CD4-positive, alpha-beta T cell treated with Interleukin-15 for 1 hour (primary cell): ENCODE data around the gene KIF3B.
"Not testable (repeated sequence)": the region's sequence is repeated elsewhere in the genome, so short reads cannot be mapped to it uniquely, and the experiment has no call there.

Experiments
- DNase-seq: peaks from one replicate; pipeline ENCODE4 v3.0.0-alpha.2; 2020

Gene KIF3B

GRCh38 chr20:32333181-32333987, 55.9 kb downstream of the KIF3B start:
- DNase-seq, result no peak

- peak; percentile 61 for DNase-seq
Measured at GRCh38 chr20:32333988-32334885, 56.8 kb downstream of the KIF3B start.

DNA sequence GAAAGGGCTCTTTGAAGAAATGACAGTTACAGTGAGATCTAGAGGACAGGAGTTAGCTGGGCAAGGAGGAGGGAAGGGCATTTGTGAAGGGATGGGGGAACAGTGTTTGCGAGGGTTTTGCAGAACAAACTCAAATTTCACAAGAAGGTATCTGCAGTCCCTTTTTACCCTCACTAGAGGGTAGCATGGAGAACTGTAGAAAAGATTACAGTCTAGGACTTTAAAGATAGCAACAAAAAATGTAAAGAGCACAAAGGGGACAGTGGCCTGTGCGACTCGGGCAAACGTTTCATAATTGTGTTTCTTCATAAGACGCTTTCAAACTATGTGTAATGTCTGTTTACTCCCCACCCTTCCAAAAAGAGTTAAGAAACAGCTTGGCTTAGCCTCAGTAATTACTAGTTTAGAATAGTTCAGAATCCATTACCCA, 59.5 kb downstream of the KIF3B start:
- DNase-seq, result no peak

DNA sequence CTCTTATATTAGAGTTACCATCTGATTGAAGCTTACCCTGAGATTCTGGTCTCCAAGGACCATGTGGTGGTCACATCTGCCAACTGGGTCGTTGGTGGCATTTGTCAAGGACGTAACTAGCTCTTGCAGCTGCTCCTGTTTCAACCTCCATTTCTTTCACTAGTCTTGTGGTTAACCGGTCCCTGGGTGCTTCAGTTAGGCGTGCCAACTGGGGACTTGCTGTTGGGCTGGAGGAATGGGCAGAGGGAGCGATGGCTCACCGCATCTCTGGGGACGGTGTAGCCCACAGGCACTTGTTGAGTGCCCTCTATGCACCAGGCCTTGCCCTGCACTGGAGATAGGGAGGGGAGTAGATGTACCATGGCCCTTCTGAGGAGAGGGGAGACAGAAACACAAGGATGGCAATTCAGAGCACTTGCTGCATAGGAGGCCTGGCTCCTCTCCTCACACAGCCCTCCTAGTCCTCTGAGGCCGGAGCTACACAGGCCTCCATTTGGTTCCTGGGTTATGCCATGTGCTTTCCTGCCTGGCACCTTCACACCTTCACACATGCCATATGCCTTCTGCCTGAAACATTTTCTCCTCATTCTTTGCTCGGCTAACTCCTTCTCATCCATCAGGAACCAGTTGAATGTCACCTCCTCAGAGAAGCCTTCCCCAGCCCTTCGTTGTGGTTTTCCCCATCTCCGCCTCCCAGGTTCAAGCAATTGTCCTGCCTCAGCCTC, 60.6 kb downstream of the KIF3B start:
- DNase-seq, result no peak

GRCh38 chr20:32338665-32339064, 61.2 kb downstream of the KIF3B start:
- DNase-seq, result no peak

DNA sequence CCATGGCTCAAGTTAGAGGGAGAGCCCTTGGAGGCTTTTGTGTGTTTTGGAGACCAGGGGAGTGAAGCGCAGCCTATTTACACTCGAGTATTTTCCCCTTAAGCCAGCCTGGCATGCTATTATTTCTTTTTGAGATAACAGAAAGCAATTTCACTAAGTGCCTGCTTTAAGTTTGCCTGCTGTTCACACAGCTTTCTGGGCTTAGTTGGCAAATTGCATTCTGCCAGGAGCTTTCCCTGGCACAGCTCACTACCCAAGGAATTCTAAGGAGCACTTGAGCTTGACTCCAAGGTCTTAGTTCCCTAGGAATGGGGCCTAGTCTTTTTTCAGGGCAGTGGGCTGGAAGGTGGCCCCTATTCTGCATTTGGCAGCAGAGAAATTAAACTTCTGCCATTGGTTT, 61.7 kb downstream of the KIF3B start:
- DNase-seq, result no peak

DNA sequence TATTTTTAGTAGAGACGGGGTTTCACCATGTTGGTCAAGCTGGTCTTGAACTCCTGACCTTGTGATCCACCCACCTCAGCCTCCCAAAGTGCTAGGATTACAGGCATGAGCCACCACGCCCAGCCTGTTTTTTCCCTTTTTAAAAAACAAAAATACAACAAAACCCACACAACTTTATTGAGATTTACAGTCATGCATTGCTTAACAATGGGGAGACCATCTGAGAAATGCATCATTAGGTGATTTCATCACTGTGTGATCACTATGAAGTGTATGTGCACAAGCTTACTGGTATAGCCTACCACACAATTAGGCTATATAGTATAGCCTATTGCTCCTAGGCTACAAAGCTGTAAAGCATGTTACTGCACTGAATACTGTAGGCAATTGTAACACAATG, 63.6 kb downstream of the KIF3B start:
- not testable (repeated sequence) for DNase-seq

DNA sequence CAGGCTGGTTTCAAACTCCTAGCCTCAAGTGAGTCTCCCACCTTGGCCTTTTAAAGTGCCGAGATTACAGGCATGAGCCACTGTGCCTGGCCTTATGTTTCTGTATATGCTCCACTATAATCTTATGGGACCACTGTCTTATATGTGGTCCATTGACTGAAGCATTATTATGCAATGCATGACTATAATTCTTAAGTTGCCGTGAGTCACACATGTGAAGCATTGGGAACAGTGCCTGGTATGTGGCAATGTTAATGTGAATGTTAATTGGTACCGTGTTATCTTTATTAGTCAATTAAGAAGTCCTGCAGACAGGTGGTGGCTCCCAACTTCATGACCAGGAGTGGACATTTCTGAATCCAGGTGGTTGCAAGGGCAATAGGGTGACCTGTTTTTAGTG, 66.0 kb downstream of the KIF3B start:
- no peak for DNase-seq

- DNase-seq, result no peak
Measured at GRCh38 chr20:32344835-32345506, 67.5 kb downstream of the KIF3B start.

DNA sequence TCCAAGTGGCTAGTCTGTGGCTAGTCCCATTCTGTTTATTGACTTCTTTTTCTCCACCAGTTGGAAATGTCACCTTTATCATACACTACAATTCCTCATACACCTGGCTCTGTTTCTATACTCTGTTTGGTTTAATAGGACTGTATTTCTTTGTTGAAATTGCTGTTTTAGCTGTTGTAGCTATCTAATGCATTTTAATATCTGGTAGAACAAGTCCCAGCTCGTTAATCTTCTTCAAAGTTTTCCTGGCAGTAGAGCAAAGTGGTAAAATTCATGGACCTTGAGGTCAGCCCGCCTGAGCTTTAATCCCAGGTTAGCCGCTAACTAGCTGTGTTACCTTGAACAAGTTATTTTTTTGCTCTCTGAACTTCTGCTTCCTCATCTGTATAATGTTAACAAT, 70.8 kb downstream of the KIF3B start:
- no peak for DNase-seq

GRCh38 chr20:32350421-32350820, 73.0 kb downstream of the KIF3B start:
- DNase-seq, result no peak

DNA sequence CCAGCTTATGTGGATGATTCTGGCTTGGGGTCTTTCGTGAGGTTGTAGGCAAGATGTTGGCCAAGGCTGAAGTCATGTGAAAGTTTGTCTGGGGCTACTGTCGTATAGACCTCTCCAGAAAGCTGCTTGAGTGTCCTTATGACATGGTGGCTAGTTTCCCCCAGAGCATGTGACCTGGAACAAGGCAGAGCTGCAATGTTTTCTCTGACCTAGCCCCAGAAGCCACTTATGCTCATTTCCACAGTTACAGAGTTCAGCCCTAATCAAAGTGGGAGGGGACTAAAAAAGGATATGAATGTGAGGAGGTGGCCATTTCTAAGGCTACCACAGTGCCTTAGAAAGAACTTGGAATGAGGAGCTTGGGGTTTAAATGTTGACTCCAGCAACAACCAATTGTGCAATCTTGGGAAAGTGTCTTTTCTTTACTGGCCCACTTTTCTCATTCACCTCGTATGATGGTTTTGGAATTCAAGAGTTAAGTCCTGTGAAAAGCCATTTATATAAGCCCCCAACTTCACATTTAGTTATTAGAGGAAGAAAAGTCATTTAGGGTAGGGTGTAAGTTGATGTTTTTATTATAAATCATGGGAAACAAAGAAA, 74.8 kb downstream of the KIF3B start:
- no peak for DNase-seq

DNA sequence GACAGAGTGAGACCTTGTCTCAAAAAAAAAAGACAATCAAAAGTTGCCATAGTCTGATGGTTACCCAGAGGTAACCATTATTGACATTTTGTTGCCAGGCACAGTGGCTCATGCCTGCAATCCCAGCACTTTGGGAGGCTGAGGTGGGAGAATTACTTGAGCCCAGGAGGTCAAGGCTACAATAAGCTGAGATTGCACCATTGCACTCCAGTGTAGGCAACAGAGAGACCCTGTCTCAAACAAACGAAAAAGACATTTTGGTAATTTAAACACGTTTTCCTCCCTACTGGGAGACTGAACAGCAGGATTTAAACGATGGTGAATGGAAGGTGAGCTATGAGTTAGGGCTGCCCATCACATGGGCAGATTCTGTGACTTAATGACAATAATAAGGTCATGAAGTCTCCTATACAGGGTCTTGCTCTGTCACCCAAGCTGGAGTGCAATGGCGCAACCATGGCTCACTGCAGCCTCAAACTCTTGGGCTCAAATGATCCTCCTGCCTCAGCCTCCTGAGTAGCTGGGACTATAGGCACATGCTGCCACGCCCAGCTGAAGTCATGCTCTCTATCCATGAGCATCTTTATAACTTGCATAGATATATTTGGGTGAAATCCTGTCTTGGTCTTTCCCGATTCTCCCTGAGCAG, 76.5 kb downstream of the KIF3B start:
- no peak for DNase-seq

DNA sequence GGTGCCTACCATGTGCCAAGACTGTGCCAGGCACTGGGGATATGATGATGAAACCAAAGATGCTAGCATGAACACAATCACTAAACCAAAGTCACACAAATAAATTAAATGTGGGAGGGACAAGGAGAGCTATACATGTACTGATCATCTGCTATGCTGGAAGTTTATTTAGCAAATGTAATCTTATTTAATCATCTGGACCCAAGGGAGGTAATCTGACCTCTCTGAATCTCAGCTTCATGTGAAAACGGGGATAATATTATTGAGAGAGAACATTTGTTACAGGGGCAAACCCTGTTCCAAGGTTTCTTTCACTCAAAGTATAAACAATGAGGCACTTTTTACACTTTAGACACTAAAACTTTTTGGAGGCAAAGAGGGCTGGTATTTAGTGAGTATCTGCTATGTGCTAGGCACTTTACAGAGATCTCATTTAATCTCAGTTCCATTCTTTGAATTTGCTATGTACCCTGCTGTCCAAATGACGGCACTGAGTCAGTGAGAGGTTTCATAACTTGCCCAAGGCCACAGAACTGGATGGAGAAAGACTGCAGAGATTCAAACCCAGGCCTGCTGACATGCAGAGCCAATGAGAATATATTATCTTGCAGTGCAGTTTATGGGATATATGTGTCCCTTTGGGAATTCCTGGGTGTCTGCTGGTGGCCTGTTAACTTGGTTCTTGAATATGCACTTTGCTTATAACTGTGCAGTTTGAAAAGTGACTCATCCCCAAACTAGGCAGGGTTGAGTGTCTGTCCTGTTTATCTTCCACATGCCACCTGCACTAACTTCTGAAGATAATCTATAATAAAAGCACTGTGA, 77.4 kb downstream of the KIF3B start:
- no peak for DNase-seq

DNA sequence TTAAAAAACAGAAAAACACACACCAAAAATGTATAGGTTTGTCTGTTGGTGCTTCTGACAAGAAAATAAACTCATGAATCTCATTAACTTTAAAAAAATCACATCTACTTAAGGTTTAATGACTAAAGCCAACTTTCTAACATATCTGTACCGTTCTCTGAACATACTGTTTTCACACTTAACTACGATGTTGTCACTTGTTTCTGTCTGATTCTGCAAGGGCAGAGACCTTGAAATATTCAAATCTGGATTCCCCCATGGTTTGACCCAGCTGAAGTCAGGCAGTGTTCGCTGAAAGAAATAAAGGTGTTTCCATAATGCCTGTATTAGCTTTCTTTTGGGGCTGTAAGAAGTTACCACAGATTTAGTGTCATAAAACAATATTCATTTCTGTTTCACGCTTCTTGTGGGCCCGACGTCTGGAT, 78.0 kb downstream of the KIF3B start:
- DNase-seq, result no peak

DNA sequence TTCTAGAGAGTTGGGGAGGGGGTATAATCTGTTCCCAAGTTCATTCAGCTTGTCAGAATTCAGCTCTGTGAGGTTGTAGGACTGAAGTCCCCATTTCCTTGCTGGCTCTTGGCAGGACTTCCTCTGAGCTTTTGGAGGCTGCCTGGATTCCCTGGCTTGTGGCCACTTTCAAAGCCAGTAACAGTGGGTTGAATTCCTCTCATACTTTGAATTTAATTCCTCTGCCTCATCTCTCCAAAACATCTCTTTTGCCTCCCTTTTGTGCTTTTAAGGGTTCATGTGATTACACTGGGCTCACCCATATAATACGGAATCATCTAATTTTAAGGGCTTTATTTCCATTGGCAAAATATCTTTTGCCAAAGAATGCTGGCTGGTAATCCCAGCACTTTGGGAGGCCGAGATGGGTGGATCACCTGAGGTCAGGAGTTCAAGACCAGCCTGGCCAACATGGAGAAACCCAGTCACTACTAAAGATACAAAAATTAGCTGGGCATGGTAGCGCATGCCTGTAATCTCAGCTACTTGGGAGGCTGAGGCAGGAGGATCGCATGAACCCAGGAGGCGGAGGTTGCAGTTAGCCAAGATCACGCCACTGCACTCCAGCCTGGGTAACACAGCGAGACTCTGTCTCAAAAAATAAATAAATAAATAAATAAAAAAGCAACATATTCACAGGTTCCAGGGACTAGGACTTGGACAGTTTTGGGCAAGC, 78.6 kb downstream of the KIF3B start:
- not testable (repeated sequence) for DNase-seq

GRCh38 chr20:32356622-32357374, 79.3 kb downstream of the KIF3B start:
- no peak for DNase-seq

DNA sequence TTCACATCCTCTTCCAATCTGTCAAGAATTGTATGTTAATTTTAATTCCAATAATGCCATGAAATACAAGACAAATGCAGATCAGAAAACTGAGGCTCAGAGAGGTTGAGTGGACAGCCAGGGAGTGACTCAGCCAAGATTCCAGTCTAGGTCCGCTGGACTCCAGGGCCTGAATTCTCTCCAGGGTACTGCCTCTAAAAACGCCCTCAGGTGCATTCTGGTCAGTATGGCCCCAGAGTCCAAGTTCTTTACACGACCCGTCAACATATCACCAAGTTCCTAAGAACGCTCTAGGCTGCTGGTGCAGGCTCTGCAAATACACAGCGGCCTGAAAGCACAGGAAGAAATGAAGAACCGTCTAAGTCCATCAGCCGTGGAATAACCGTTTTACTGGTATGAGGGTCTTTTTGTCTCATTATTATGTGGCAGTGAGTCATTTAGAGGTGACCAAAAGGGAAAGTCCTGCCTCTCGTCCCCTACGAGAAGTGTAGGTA, 80.0 kb downstream of the KIF3B start:
- no peak for DNase-seq
